ENCODE measurements around the gene NAGS. TPM values are rescaled to one million over a fixed set of nuclear protein-coding genes. Genes with fewer than 3 reads are reported as not detected.

Gene NAGS
- total RNA-seq, 1 experiment from 2014 or later = 3.7 TPM

- H3K23ac ChIP-seq (ENCODE audit: insufficient read length, low read depth, low read length) = no peak overlapping the region
- no peak overlapping the region for H2AK5ac ChIP-seq (ENCODE audit: insufficient read length, low read length)
- Mint-ChIP-seq H3K9me3 (no peaks in the 10 kb centered on the region), H3K4me3 (no peak overlapping the region), H3K36me3 (ENCODE audit: insufficient read depth in 1 of 3, low read depth in 3 of 3) (no peaks in the 10 kb centered on the region), H3K27ac (no peak overlapping the region), H3K27me3 (ENCODE audit: low read depth) (peaks cover 60% of the 10 kb centered on the region), H3K4me1 (0 out of 4 replicates have a peak, but pooled peaks cover 0 to 4% of the 10 kb centered on the region in 2 experiments)
- peaks cover 2% of the 10 kb centered on the region for H3K23me2 ChIP-seq (ENCODE audit: insufficient read length, low read depth, low read length, poor library complexity, severe bottlenecking)
- no peak overlapping the region for H3K56ac ChIP-seq (ENCODE audit: insufficient read length, low read depth, low read length)
- no peak overlapping the region for H4K5ac ChIP-seq (ENCODE audit: insufficient read length, low read depth, low read length)
- H3K18ac ChIP-seq (ENCODE audit: insufficient read length, low read depth, low read length) = no peak overlapping the region
- H3K27me3 ChIP-seq (ENCODE audit: insufficient read depth, low read length) = peaks cover 3% of the 10 kb centered on the region; the same call in 1 of the 2 replicates
- H2BK20ac ChIP-seq (ENCODE audit: low read depth, low read length, poor library complexity, severe bottlenecking) = no peak overlapping the region
- no peaks in the 10 kb centered on the region for H3K79me1 ChIP-seq (ENCODE audit: insufficient read depth, low read depth, low read length, poor library complexity, severe bottlenecking)
- H3K9ac ChIP-seq (ENCODE audit: extremely low read depth, insufficient read length, low read length) = no peak overlapping the region
- no peak overlapping the region for H3K4me2 ChIP-seq (ENCODE audit: insufficient read depth, insufficient read length, low read length)
- H3K79me2 ChIP-seq (ENCODE audit: insufficient read depth, low read length) = no peaks in the 10 kb centered on the region
- no peaks in the 10 kb centered on the region for H3K4me1 ChIP-seq (ENCODE audit: insufficient read depth, low read length)
- no peaks in the 10 kb centered on the region for H3K9me3 ChIP-seq (ENCODE audit: control insufficient read depth, low read depth, low read length)
- no peak overlapping the region for H2BK120ac ChIP-seq (ENCODE audit: low read depth, low read length, poor library complexity, severe bottlenecking)
- H3K14ac ChIP-seq (ENCODE audit: insufficient read depth, low read length) = no peak overlapping the region
- H2BK5ac ChIP-seq (ENCODE audit: insufficient read length, low read length) = no peak overlapping the region
- H3T11ph ChIP-seq (ENCODE audit: low read length) = no peak overlapping the region
- no peak overlapping the region for H2AFZ ChIP-seq (ENCODE audit: low read length)
- H4K8ac ChIP-seq (replicated peaks; ENCODE audit: insufficient read length, low read depth, low read length) = no peak overlapping the region
- no peak for TF ChIP-seq CTCF (conservative IDR thresholded peaks at IDR 0.05)
- no peak overlapping the region for H2BK12ac ChIP-seq (ENCODE audit: insufficient read length, low read depth, low read length)
- no peak overlapping the region for H3K27ac ChIP-seq (ENCODE audit: insufficient read length, low read depth, low read length)
- no peak overlapping the region for H3K4ac ChIP-seq (ENCODE audit: low read depth, low read length)
- no peak for DNase-seq
- no peak overlapping the region for H2BK15ac ChIP-seq (ENCODE audit: low read depth, low read length)
- WGBS (ENCODE audit: extremely low coverage, insufficient read length, low lambda C conversion rate) = no CpG with 5 or more reads among the region's 2 CpGs
- no peak overlapping the region for H4K91ac ChIP-seq (ENCODE audit: insufficient read length, low read depth, low read length)
- no peaks in the 10 kb centered on the region for H4K20me1 ChIP-seq (ENCODE audit: control insufficient read depth, insufficient read depth, insufficient read length)
These were observed 26.3 kb upstream of the NAGS start for GRCh38 chr17:43978078-43978477.
